ENCODE results near the gene HELZ2. TPM values are rescaled to one million over a fixed set of nuclear protein-coding genes. Genes with fewer than 3 reads are reported as not detected.
A peak's percentile ranks its signal among the peaks of the same experiment; 100 is the strongest.

The HELZ2 gene
- total RNA-seq, 1 experiment from 2014 or later, result 35.2 TPM

DNA sequence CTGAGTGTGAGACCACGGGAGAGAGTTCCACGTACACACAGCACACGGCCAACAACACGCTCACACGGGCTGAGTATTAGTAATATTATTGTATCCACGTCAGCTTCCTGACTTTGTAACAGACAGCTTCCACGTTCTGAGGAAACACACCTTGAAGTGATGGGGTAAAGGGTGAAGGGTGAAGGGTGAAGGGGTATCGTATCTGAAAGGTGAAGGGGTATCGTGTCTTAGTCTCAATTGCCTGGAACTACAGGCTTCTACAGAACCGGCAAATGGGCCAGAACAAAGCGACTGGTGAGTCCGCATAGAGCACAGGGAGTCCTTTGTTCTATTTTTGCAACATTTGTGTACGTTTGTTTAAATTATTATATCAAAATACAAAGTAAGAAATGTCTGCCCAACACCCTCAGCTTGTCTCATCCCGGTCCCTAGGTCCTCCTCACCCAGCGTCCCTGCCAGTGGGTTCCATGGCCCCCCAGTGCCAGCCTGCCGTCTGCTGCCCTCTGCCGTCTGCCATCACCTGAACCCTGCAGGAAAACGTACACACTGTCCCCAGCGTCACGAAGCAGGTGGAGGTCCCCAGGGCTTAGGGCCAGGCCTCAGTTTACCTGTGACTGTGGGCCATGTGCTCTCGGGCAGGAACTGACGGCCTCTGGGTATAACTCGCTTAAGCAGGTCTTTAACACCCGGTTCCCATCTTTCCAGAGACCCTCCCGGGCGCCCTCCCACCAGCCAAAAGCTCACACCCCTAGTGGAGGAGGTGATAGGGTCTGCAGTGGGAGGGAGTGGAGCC lies 4.4 kb upstream of the HELZ2 start:
- ChIA-PET CTCF (interaction anchor here (0.7 to 1.4 kb wide), 3 partner anchors 40 to 63 kb away, joined by 3 to 6 read pairs (median 3); no protein-coding TSS in a partner anchor), POLR2A (no interaction called here)
- Histone ChIP-seq H3K4me1 (peaks cover 8% of the 10 kb centered on the region), H3K27me3 (replicated peaks; ENCODE audit: control insufficient read depth, insufficient read depth, low read length) (no peaks in the 10 kb centered on the region), H3K9me3 (no peaks in the 10 kb centered on the region), H3K4me3 (ENCODE audit: low read depth, low read length) (no peak overlapping the region), H3K36me3 (ENCODE audit: control insufficient read depth, insufficient read depth, low read length) (no peaks in the 10 kb centered on the region)
- no peaks in the 10 kb centered on the region for H3K36me3 Mint-ChIP-seq (ENCODE audit: insufficient read depth, unreplicated experiment)
- no peak for DNase-seq
- H3K27ac Mint-ChIP-seq (ENCODE audit: unreplicated experiment), result no peak overlapping the region
- no peaks in the 10 kb centered on the region for H3K9me3 Mint-ChIP-seq (ENCODE audit: unreplicated experiment)
- TF ChIP-seq, protein P1, sequence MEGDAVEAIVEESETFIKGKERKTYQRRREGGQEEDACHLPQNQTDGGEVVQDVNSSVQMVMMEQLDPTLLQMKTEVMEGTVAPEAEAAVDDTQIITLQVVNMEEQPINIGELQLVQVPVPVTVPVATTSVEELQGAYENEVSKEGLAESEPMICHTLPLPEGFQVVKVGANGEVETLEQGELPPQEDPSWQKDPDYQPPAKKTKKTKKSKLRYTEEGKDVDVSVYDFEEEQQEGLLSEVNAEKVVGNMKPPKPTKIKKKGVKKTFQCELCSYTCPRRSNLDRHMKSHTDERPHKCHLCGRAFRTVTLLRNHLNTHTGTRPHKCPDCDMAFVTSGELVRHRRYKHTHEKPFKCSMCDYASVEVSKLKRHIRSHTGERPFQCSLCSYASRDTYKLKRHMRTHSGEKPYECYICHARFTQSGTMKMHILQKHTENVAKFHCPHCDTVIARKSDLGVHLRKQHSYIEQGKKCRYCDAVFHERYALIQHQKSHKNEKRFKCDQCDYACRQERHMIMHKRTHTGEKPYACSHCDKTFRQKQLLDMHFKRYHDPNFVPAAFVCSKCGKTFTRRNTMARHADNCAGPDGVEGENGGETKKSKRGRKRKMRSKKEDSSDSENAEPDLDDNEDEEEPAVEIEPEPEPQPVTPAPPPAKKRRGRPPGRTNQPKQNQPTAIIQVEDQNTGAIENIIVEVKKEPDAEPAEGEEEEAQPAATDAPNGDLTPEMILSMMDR (IDR thresholded peaks at IDR 0.05; ENCODE audit: insufficient read depth in 1 of 2, low read depth in 1 of 2, low read length in 1 of 2, severe bottlenecking in 1 of 2, unreplicated experiment in 1 of 2), result no peak
- no TSS peak for BruUV-seq (replicated peaks)
- no peak overlapping the region for H3K4me3 Mint-ChIP-seq (ENCODE audit: unreplicated experiment)
- H3K4me1 Mint-ChIP-seq (ENCODE audit: low read depth, unreplicated experiment), result no peaks in the 10 kb centered on the region
- intact Hi-C loops (cut with micrococcal nuclease; ENCODE audit: unreplicated experiment), result no loop called here
- peaks cover 3% of the 10 kb centered on the region for H3K27me3 Mint-ChIP-seq (ENCODE audit: insufficient read depth, unreplicated experiment)

- DNase-seq, result no peak
- H3K27me3 Mint-ChIP-seq (ENCODE audit: insufficient read depth, unreplicated experiment), result peaks cover 3% of the 10 kb centered on the region
- Histone ChIP-seq H3K4me3 (ENCODE audit: low read depth, low read length) (no peak overlapping the region), H3K4me1 (peaks cover 15% of the 10 kb centered on the region), H3K36me3 (ENCODE audit: control insufficient read depth, insufficient read depth, low read length) (no peaks in the 10 kb centered on the region), H3K27me3 (replicated peaks; ENCODE audit: control insufficient read depth, insufficient read depth, low read length) (no peaks in the 10 kb centered on the region), H3K9me3 (no peaks in the 10 kb centered on the region)
- no peak overlapping the region for H3K4me3 Mint-ChIP-seq (ENCODE audit: unreplicated experiment)
- no peaks in the 10 kb centered on the region for H3K9me3 Mint-ChIP-seq (ENCODE audit: unreplicated experiment)
- intact Hi-C loops (cut with micrococcal nuclease; ENCODE audit: unreplicated experiment), result no loop called here
- ChIA-PET CTCF (interaction anchor here (0.6 to 1.4 kb wide), 3 partner anchors 40 to 212 kb away, joined by 3 to 10 read pairs (median 8); partner anchors contain the start of gene PTK6), POLR2A (no interaction called here)
- no peak overlapping the region for H3K27ac Mint-ChIP-seq (ENCODE audit: unreplicated experiment)
- H3K4me1 Mint-ChIP-seq (ENCODE audit: low read depth, unreplicated experiment), result no peaks in the 10 kb centered on the region
- no peaks in the 10 kb centered on the region for H3K36me3 Mint-ChIP-seq (ENCODE audit: insufficient read depth, unreplicated experiment)
- BruUV-seq (replicated peaks), result no TSS peak
- TF ChIP-seq, protein P1 (IDR thresholded peaks at IDR 0.05; ENCODE audit: insufficient read depth in 1 of 2, low read depth in 1 of 2, low read length in 1 of 2, severe bottlenecking in 1 of 2, unreplicated experiment in 1 of 2), result no peak
These were observed 3.4 kb upstream of the HELZ2 start for GRCh38 chr20:63577317-63577894.

DNA sequence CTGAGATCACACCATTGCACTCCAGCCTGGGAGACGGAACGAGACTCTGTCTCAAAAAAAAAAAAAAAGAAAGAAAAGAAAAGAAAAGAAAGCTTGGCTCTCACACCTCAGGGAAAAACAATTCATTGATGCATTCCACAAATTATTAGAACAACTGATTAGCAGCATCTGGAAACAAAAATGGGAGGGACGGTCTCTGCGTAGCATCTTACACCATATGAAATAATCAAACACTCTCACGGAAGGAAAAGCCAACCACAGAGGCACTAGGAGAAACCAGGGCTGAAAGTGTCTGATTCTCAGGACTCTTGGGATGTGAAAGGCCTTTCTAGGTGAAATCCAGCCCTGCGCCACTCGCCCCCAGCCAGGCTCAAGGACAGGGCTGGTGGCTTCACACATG lies 2.3 kb upstream of the HELZ2 start:
- DNase-seq, result no peak
- ChIA-PET CTCF (interaction anchor here (1.4 kb wide), 1 partner anchor 38 kb away, joined by 10 read pairs; the partner anchor contains the start of gene PTK6), POLR2A (no interaction called here)
- no peaks in the 10 kb centered on the region for H3K36me3 ChIP-seq (ENCODE audit: control insufficient read depth, insufficient read depth, low read length)
- Mint-ChIP-seq H3K4me1 (ENCODE audit: low read depth, unreplicated experiment) (no peaks in the 10 kb centered on the region), H3K9me3 (ENCODE audit: unreplicated experiment) (no peaks in the 10 kb centered on the region), H3K27me3 (ENCODE audit: insufficient read depth, unreplicated experiment) (peaks cover 3% of the 10 kb centered on the region), H3K27ac (ENCODE audit: unreplicated experiment) (no peak overlapping the region), H3K36me3 (ENCODE audit: insufficient read depth, unreplicated experiment) (no peaks in the 10 kb centered on the region), H3K4me3 (ENCODE audit: unreplicated experiment) (peak overlapping the region; percentile 16)
- no peaks in the 10 kb centered on the region for H3K27me3 ChIP-seq (replicated peaks; ENCODE audit: control insufficient read depth, insufficient read depth, low read length)
- H3K4me3 ChIP-seq (ENCODE audit: low read depth, low read length), result no peak overlapping the region
- TF ChIP-seq, protein P1 (IDR thresholded peaks at IDR 0.05; ENCODE audit: insufficient read depth in 1 of 2, low read depth in 1 of 2, low read length in 1 of 2, severe bottlenecking in 1 of 2, unreplicated experiment in 1 of 2), result no peak
- BruUV-seq (replicated peaks), result no TSS peak
- no peaks in the 10 kb centered on the region for H3K9me3 ChIP-seq
- peaks cover 15% of the 10 kb centered on the region for H3K4me1 ChIP-seq
- intact Hi-C loops (cut with micrococcal nuclease; ENCODE audit: unreplicated experiment), result no loop called here
